Measurements from ENCODE around the gene ASTE1.

- TF ChIP-seq, protein P1, sequence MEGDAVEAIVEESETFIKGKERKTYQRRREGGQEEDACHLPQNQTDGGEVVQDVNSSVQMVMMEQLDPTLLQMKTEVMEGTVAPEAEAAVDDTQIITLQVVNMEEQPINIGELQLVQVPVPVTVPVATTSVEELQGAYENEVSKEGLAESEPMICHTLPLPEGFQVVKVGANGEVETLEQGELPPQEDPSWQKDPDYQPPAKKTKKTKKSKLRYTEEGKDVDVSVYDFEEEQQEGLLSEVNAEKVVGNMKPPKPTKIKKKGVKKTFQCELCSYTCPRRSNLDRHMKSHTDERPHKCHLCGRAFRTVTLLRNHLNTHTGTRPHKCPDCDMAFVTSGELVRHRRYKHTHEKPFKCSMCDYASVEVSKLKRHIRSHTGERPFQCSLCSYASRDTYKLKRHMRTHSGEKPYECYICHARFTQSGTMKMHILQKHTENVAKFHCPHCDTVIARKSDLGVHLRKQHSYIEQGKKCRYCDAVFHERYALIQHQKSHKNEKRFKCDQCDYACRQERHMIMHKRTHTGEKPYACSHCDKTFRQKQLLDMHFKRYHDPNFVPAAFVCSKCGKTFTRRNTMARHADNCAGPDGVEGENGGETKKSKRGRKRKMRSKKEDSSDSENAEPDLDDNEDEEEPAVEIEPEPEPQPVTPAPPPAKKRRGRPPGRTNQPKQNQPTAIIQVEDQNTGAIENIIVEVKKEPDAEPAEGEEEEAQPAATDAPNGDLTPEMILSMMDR (IDR thresholded peaks at IDR 0.05), result no peak
- TF ChIP-seq POLR2AphosphoS5 (IDR thresholded peaks at IDR 0.05), result no peak
- no peak for TF ChIP-seq POLR2A (IDR thresholded peaks at IDR 0.05)
Measured at GRCh38 chr3:131067983-131068382, 41.4 kb upstream of the ASTE1 start.
